HG03575 (cell line): ENCODE measurements around the gene RBL1.
"Not testable (repeated sequence)": the region's sequence is repeated elsewhere in the genome, so short reads cannot be mapped to it uniquely, and the experiment has no call there.

Experiments
- ATAC-seq: cut with Tn5 transposase; IDR thresholded peaks from one replicate; pipeline ENCODE4 v1.9.1; 2021; ENCODE audit not compliant: unreplicated experiment, insufficient number of reproducible peaks, low FRiP score; ENCODE audit errors: extremely low read depth

Gene RBL1

DNA sequence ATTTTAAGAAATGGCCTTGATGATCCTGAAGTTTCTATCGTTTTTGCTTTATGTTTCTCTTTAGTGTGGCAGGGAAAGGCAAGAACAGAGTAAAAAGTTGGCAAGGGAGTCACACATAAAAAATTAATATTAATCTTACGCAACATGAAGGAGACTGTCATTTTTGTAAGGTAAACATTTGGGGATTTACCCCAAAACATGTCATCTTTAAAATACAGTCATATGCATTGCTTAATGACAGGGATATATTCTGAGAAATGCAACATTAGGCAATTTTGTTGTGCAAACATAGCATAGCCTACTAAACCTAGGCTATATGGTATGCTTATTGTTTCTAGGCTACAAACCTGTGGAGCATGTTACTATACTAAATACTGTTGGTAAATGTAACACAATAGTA is 5.4 kb downstream of the RBL1 start:
- ATAC-seq: no peak

DNA sequence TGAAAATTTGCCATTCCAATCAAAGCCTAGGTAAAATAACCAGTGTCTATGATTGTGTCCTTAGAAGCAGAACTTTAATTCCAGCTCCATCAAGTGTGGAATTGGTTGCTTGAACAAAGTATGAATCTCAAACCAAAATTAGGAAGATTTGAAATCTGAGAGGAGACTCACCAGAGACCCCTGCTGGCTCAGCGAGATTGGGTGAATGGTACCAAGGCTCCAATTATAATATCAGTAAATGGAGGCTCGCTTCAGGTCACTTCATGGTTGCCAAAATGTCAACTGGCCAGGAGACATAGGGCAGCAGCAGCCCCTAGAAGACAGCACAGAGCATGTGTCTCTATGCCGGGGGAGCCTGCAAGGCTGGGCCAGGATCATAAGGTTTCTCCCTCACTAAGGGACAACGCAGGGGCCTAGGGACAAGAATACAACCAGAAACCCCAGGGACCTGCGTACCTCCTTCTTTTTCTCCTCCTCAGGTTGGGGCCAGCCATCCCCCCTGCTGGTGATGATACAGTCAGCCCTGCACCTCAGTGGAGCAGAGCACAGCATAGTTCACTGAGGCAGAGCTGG is 14.0 kb downstream of the RBL1 start:
- ATAC-seq: no peak

DNA sequence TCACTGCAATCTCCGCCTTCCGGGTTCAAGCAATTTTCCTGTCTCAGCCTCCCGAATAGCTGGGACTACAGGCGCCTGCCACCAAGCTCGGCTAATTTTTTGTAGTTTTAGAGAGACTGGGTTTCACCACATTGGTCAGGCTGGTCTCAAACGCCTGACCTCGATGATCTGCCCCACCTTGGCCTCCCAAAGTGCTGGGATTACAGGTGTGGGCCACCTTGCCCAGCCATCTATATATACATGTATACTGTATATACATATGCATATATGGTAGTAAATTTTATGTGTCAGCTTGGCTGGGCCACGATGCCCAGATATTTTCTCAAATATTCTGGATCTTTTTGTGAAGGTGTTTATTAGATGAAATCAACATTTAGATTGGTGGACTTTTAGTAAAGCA is 18.8 kb downstream of the RBL1 start:
- no peak for ATAC-seq

DNA sequence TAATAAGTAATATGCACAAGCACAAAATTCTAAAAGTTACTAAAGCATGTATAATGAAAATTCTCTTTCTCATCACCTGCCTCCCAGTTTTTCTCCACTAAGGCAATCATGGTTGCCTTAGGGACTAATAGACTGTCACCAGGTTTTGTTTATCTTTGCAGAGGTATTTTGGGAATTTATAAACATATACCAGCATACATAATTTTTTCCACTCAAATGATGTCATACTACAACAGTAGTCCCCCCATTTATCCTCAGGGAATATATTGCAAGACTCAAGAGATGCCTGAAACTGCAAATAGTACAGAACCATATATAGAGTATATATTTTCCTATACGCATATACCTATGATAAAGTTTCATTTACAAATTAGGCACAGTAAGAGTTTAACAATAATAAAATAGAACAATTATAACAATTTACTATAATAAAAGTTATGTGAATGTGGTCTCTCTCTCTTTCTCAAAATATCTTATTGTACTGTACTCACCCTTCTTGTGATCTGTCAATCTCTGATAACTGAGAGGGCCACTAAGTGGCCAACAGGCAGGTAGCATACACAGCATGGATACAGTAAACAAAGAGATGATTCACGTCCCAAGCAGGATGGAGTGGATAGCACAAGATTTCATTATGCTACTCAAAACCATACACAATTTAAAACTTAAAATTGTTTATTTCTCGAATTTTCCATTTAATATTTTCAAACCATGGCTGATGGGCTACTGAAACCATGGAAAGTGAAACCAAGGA is 19.7 kb downstream of the RBL1 start:
- ATAC-seq: no peak

DNA sequence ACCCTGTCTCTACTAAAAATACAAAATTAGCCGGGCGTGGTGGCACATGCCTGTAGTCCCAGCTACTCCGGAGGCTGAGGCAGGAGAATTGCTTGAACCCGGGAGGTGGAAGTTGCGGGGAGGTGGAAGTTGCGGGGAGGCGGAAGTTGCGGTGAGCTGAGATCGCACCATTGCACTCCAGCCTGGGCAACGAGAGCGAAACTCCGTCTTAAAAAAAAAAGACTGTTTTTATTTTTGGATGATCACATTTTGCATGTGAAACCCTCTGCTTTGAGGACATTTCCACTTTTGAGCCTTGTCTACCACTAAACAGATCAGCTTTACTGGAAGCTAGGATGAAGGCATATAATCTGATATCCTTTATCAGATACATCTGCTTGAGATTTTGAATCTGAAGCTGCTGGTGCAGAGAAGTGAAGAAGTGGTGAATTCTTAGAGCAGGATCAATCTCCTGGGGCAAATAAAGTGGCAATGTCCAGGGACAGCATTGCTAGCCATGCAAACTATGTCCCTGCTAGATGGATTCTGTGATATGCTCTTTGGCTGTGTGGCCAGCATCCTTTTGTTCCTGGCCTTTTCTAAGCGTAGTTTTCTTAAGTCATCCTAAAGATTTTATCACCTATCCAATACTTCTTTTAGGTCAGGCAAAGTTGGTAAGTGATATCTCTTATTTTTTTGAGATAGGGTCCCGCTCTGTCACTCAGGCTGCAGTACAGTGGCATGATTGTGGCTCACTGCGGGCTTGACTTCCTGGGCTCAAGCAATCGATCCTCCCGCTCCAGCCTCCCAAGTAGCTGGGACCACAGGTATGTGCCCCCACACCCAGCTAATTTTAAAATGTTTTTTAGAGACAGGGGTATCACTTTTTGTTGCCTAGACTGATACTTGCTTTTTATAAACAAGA is 23.3 kb downstream of the RBL1 start:
- ATAC-seq: no peak

DNA sequence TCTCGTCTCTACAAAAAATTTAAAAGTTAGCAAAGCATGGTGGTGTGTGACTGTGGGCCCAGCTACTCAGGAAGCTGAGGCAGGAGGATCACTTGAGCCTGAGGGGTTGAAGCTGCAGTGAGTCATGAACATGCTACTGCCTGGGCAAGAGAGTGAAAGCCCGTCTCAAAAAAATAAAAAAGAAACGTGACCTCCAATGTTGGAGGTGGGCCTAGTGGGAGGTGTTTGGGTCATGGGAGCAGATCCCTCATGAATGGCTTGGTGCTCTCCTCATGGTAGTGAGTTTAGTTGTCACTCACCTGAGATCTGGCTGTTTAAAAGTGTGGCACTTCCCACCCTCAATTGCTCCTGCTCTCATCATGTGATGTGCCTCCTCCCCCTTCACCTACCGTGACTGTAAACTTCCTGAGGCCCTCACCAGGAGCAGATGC is 24.3 kb downstream of the RBL1 start:
- no peak for ATAC-seq

DNA sequence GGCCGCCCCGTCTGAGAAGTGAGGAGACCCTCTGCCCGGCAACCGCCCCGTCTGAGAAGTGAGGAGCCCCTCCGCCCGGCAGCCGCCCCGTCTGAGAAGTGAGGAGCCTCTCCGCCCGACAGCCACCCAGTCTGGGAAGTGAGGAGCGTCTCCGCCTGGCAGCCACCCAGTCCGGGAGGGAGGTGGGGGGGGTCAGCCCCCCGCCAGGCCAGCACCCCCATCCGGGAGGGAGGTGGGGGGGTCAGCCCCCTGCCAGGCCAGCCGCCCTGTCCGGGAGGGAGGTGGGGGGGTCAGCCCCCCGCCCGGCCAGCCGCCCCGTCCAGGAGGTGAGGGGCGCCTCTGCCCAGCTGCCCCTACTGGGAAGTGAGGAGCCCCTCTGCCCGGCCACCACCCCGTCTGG is 26.2 kb downstream of the RBL1 start:
- not testable (repeated sequence) for ATAC-seq

DNA sequence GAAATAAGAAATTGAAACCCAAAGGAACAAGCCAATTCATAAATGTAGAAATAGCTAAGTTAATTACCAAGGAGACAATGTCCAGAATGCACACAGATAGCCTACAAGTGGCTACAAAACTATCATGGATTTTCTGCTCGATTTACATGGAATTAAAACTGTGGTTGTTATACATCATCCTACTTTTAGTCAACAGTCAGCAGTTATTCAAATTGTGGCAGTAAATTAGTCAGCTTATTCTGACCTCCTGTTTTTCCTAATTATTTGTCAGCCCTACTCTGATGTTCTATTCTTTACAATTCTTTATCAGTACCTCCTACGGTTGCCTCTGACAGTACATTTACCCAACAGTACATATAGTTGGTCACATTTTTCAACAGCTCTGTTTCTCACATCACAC is 29.6 kb downstream of the RBL1 start:
- ATAC-seq: no peak

DNA sequence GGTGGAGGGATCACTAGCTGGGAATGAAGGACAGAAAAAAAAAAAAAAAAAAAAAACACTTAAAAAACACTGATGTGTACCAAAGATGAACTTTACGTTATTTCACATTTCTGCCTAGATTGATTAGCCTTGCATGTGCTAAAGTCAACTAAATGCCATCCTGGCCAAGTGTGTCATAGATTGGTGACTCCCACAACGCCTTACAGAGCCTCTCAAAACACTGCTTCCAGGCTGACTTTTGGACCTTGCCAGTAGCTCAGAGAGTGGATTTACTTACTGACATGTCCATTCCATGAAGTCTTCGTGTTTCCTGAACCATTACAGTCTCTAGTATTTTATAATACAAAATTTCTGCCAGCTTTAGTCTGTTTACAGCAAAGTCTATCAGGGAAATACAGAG is 40.5 kb downstream of the RBL1 start:
- no peak for ATAC-seq

DNA sequence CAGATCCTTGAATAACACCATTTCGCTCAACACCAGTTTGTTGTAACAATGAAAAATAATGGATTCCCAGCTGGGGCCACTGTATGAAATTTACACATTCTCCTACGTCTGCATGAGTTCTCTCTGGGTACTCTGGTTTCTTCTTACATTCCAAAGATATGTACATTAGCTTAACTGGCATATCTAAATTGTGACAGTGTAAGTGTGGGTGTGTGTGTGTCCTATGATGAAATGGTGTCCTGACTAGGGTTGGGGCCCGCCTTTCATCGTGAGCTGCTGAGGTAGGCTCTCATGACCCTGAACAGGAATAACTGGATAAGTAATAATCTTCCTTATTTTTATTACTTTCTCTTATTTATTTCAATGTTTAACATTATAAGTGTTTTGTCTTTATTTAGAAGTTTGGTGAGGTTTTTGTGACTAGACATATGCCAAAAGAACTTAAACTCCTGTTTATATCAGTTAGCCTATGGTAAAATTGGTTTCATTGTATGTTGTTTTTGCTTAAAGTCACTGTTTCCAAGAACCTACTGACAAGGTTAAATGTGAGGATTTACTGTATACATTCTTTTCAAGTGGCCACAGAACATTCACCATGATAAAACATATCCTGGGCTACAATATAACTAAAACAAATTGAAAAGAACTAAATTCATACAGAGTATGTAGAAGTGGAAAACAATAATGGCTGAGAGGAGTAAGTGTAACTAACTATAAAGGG is 42.4 kb downstream of the RBL1 start:
- no peak for ATAC-seq

DNA sequence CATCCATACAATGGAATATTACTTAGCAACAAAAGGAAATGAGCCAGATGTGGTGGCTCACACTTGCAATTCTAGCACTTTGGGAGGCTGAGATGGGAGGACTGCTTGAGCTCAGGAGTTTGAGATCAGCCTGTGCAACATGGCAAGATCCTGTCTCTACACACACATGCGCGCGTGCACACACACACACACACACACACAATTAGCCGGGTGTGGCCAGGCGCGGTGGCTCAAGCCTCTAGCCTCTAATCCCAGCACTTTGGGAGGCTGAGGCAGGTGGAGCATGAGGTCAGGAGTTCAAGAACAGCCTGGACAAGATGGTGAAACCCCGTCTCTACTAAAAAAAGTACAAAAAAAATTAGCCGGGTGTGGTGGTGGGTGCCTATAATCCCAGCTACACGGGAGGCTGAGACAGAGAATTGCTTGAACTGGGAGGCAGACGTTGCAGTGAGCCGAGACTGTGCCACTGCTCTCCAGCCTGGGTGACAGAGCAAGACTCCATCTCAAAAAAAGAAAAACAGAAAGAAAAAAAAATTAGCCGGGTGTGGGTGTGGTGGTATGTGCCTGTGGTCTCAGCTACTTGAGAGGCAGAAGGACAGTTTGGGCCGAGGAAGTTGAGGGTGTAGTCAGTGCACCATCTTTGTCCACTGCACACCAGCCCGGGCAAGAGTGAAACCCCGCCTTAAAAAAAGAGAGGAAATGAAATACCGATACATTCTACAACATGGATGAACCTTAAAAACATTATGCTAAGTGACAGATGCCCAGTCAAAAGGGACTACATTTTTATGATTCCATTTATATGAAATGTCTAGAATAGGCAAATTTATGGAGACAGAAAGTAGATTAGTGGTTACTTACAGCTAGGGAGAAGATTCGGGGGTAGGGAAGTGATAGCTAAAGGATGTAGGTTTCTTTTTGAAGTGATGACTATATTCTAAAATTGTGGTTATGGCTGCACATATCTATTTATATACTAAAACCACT is 52.5 kb downstream of the RBL1 start:
- ATAC-seq: peak; percentile 38

DNA sequence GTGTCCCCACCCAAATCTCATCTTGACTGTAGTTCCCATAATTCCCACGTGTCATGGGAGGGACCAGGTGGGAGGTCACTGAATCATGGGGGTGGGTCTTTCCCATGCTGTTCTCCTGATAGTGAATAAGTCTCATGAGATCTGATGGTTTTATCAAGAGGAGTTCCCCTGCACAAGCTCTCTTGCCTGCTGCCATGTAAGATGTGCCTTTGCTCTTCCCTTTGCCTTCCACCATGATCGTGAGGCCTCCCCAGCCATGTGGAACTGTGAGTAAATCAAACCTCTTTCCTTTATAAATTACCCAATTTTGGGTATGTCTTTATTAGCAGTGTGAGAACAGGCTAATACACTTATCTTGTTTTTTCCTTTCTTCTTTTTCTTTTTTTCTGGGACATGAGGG is 56.4 kb downstream of the RBL1 start:
- ATAC-seq: not testable (repeated sequence)

DNA sequence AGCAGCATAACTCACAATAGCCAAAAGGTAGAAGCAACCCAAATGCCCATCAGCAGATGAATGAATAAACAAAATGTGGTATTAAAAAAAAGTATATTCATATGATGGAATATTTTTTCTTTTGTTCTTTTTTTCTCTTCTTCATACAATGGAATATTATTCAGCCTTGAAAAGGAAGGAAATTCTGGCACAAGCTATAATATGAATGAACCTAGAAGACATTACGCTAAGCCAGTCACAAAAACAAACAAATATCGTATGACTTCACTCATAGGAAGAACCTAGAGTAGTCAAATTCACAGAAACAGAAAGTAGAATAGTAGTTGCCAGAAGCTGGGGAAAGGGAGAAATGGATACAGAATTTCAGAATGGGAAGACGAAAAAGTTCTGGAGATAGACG is 63.7 kb downstream of the RBL1 start:
- no peak for ATAC-seq

DNA sequence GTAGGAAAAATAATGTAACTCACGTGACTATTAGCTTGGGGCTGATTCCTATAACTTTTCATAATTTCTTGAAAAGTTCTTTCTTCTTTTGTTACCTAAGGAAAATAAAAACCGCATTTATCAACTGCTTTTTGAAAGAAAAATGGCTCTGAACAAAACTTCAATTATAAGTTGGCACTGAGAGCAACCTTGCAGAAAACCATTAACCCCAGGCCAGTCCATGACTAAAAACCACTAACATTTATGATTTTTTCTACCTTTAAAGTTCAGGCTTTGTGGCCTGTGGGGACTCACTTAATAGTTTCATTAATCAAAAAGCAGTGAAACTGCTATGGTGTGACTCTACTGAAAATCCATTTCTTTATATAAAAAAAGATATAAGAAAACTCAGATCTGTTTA is 75.2 kb downstream of the RBL1 start:
- ATAC-seq: no peak

DNA sequence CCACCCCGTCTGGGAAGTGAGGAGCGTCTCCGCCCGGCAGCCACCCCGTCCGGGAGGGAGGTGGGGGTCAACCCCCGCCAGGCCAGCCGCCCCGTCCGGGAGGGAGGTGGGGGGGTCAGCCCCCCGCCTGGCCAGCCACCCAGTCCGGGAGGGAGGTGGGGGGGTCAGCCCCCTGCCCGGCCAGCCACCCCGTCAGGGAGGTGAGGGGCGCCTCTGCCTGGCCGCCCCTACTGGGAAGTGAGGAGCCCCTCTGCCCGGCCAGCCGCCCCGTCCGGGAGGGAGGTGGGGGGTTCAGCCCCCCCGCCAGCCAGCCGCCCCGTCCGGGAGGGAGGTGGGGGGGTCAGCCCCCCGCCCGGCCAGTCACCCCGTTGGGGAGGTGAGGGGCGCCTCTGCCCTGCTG is 83.2 kb downstream of the RBL1 start:
- ATAC-seq: not testable (repeated sequence)

DNA sequence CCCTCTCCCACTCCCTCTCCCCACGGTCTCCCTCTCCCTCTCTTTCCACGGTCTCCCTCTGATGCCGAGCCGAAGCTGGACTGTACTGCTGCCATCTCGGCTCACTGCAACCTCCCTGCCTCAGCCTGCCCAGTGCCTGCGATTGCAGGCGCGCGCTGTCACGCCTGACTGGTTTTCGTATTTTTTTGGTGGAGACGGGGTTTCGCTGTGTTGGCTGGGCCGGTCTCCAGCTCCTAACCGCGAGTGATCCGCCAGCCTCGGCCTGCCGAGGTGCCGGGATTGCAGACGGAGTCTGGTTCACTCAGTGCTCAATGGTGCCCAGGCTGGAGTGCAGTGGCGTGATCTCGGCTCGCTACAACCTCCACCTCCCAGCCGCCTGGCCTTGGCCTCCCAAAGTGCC is 83.9 kb downstream of the RBL1 start:
- ATAC-seq: not testable (repeated sequence)

DNA sequence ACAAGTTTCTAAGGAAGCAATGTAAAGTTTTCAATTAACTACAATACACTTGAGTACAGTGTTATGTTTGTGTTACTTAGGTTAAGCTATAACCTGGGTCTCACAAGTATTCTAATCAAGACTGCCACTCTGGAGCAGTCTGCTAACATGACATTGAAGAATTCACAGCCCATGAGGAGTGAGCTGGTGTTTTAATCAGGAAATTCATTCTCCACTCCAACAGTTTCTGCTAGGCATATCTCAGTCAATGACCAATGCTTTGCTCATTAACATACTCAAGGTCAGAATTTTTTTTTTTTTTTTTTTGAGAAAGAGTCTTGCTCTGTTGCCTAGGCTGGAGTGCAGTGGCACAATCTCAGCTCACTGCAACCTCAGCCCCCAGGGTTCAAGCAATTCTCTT is 84.7 kb downstream of the RBL1 start:
- ATAC-seq: no peak

DNA sequence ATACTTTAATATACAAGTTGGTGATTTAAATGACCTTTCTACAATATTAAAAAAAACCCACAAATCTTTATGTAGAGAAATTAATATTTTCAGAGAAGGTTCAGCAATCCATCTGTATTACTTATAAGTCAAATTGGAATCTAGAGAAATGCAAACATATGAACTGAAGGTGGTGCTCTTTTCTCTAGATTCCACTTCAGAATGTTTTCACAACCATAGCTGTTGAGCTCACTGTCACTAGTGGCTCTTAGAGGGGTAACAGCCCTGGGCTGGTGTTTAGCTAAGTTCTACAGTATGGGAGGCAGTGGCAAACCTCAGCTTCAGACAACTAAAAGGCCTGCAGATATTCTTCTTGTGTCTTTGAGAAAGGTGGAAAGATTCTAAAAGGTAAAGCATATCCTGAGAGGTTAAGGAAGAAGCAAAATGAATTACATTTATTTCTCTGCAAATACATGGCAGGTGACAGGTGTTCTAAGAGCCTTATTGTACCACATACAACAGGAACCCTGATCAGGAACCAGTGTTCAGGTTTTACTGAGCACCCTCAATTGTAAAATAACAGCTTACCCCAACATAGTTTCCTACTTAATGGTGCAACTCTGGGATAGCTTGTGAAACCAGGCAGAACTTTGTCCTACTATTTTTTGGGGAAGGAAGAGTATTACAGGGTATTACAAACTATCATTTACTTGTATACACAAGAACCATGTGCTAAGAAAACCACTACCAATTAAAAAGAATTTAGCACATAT is 87.7 kb downstream of the RBL1 start:
- ATAC-seq: no peak
